ENCODE measurements around the gene GPR171.

- TF ChIP-seq MAX (IDR thresholded peaks at IDR 0.05) (no peak), EGR1 (IDR thresholded peaks at IDR 0.05) (no peak)
These were observed 22.3 kb upstream of the GPR171 start for GRCh38 chr3:151225040-151225975.

All from Ishikawa (cell line).